HL-60 (cell line): ENCODE data around the gene PCGF2.
A peak's percentile ranks its signal among the peaks of the same experiment; 100 is the strongest.

Experiments used
- DNase-seq, 2 experiments: peaks; one replicate each; pipeline ENCODE4 v3.0.0-alpha.2; 2010 to 2020; ENCODE audit warnings: low read depth in 1 of 2, low spot score in 1 of 2
- H3K27ac ChIP-seq: fragments of 250-450 bp; sonication (Bioruptor Pico); replicated peaks from 2 replicates; pipeline ENCODE4 v1.5.1; 2020; ENCODE audit warnings: mild to moderate bottlenecking, moderate library complexity
- H3K27me3 ChIP-seq: fragments of 250-450 bp; sonication (Bioruptor Pico); 2 replicates; pipeline ENCODE4 v1.5.1; 2021; ENCODE audit warnings: mild to moderate bottlenecking, moderate library complexity; ENCODE audit not compliant: insufficient read depth, poor library complexity, severe bottlenecking
- H3K4me3 ChIP-seq: replicated peaks from 2 replicates; pipeline ENCODE4 v1.5.1; 2011; ENCODE audit warnings: mild to moderate bottlenecking, control low read depth, low read length; ENCODE audit not compliant: insufficient read depth
- CTCF ChIP-seq: IDR thresholded peaks from one replicate; pipeline ENCODE4 v1.5.1; 2011; ENCODE audit warnings: low read length, control low read depth, inconsistent platforms; ENCODE audit not compliant: insufficient read depth
- GABPA ChIP-seq: IDR thresholded peaks from 2 replicates; pipeline ENCODE4 v1.6.1; 2012; ENCODE audit warnings: low read depth
- POLR2AphosphoS5 ChIP-seq: IDR thresholded peaks from 2 replicates; pipeline ENCODE4 v1.6.1; 2012; ENCODE audit warnings: low read depth
- SPI1 ChIP-seq: IDR thresholded peaks from 2 replicates; pipeline ENCODE4 v1.6.1; 2012; ENCODE audit warnings: low read depth, mild to moderate bottlenecking, borderline replicate concordance
- TF ChIP-seq, protein P1 (sequence below): IDR thresholded peaks from 2 replicates; pipeline ENCODE4 v1.6.1; 2012; ENCODE audit warnings: low read depth; ENCODE audit not compliant: insufficient replicate concordance

Gene PCGF2

GRCh38 chr17:38750044-38750311 lies 1.8 kb upstream of the PCGF2 start:
- Histone ChIP-seq H3K27me3 (peaks cover 42% of the 10 kb centered on the region), H3K4me3 (peak overlapping the region; percentile 52), H3K27ac (no peak overlapping the region)
- no peak for DNase-seq
- TF ChIP-seq CTCF (no peak), GABPA (no peak), POLR2AphosphoS5 (no peak), SPI1 (no peak)
- TF ChIP-seq, protein P1, sequence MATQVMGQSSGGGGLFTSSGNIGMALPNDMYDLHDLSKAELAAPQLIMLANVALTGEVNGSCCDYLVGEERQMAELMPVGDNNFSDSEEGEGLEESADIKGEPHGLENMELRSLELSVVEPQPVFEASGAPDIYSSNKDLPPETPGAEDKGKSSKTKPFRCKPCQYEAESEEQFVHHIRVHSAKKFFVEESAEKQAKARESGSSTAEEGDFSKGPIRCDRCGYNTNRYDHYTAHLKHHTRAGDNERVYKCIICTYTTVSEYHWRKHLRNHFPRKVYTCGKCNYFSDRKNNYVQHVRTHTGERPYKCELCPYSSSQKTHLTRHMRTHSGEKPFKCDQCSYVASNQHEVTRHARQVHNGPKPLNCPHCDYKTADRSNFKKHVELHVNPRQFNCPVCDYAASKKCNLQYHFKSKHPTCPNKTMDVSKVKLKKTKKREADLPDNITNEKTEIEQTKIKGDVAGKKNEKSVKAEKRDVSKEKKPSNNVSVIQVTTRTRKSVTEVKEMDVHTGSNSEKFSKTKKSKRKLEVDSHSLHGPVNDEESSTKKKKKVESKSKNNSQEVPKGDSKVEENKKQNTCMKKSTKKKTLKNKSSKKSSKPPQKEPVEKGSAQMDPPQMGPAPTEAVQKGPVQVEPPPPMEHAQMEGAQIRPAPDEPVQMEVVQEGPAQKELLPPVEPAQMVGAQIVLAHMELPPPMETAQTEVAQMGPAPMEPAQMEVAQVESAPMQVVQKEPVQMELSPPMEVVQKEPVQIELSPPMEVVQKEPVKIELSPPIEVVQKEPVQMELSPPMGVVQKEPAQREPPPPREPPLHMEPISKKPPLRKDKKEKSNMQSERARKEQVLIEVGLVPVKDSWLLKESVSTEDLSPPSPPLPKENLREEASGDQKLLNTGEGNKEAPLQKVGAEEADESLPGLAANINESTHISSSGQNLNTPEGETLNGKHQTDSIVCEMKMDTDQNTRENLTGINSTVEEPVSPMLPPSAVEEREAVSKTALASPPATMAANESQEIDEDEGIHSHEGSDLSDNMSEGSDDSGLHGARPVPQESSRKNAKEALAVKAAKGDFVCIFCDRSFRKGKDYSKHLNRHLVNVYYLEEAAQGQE: no peak

- peaks cover 45% of the 10 kb centered on the region for H3K27me3 ChIP-seq
- H3K4me3 ChIP-seq: peak overlapping the region; percentile 52
- peak; percentile 31 to 66 for DNase-seq
- TF ChIP-seq GABPA (no peak), CTCF (no peak), SPI1 (peak; percentile 45; the same call in 1 of the 2 replicates), POLR2AphosphoS5 (no peak)
- TF ChIP-seq, protein P1: no peak
- H3K27ac ChIP-seq: no peak overlapping the region
Observed at GRCh38 chr17:38749223-38750043, 1.3 kb upstream of the PCGF2 start.

GRCh38 chr17:38748892-38749222 lies 721 bp upstream of the PCGF2 start:
- DNase-seq: no peak
- Histone ChIP-seq H3K4me3 (peak overlapping the region; percentile 52), H3K27ac (no peak overlapping the region), H3K27me3 (peaks cover 45% of the 10 kb centered on the region)
- TF ChIP-seq GABPA (no peak), CTCF (no peak), POLR2AphosphoS5 (no peak), SPI1 (no peak)
- TF ChIP-seq, protein P1: no peak
